ENCODE measurements around the gene RTP4. TPM values are rescaled to one million over a fixed set of nuclear protein-coding genes. Genes with fewer than 3 reads are reported as not detected.

Gene RTP4
- total and polyA plus RNA-seq, 2 of the 8 experiments (the other 6 are each of a cell fraction or from before 2014, with no cell fraction given) = not detected

DNA sequence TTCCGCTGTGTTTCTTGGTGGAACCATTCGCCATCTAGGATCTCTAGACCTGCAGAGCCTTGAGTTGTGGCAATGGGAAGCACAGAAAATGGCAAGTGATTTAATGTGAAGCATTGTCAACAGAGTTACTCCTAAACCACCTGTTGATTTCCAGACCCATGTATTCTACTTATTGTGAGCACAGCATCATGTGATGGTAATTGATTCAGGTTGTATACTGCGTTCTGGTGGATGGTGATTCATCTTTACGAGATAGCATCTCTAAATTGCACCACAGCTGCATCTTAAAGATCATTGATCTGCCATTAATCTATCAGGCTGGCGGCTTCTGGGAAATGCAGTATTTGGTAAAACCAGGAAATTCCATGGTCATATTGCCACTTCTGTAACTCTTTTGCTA lies 7.4 kb downstream of the RTP4 start:
- no peak overlapping the region for H3K4me3 ChIP-seq (ENCODE audit: extremely low read depth in 1 of 4, insufficient read depth in 2 of 4, low read depth in 3 of 4, low read length in 4 of 4)
- WGBS, 2 experiments (ENCODE audit: extremely low coverage in 1 of 2, insufficient coverage in 1 of 2, insufficient read length in 1 of 2, insufficient replicate concordance in 2 of 2, low coverage in 1 of 2, low lambda C conversion rate in 2 of 2, missing lambda C conversion rate in 1 of 2) = 93% methylated on average over 5 of the region's 5 CpGs; no CpG with 5 or more reads in 1 of the 2 experiments
- H3K56ac ChIP-seq (replicated peaks; ENCODE audit: insufficient read length, low read depth, low read length) = no peak overlapping the region
- CTCF ChIA-PET (ENCODE audit: partially characterized antibody) = interaction anchor here (1.4 to 2.0 kb wide), 2 partner anchors 57 to 304 kb away, joined by 5 read pairs; no protein-coding TSS in a partner anchor
- no peak overlapping the region for H2AK5ac ChIP-seq (ENCODE audit: low read depth, low read length)
- no peak for FAIRE-seq
- no peak for DNase-seq (ENCODE audit: low read depth in 1 of 2, low spot score in 2 of 2)
- no peaks in the 10 kb centered on the region for H3K27me3 ChIP-seq (replicated peaks in 1 of 4; ENCODE audit: control insufficient read depth in 3 of 4, extremely low read depth in 1 of 4, insufficient read depth in 3 of 4, low read length in 3 of 4)
- no peaks in the 10 kb centered on the region for H4K20me1 ChIP-seq (replicated peaks in 1 of 2; ENCODE audit: control insufficient read depth in 1 of 2, insufficient read depth in 2 of 2, low read length in 2 of 2)
- no peak overlapping the region for H3K27ac ChIP-seq (ENCODE audit: low read depth, low read length)
- H3K23me2 ChIP-seq (ENCODE audit: low read depth, low read length) = no peaks in the 10 kb centered on the region
- no peak overlapping the region for H4K8ac ChIP-seq (ENCODE audit: extremely low read depth, insufficient read depth, low read length)
- no peak overlapping the region for H2AFZ ChIP-seq (ENCODE audit: low read length)
- no peak overlapping the region for H2BK120ac ChIP-seq (replicated peaks; ENCODE audit: low read depth, low read length)
- H3K4me2 ChIP-seq (ENCODE audit: insufficient read depth in 1 of 2, low read depth in 2 of 2, low read length in 2 of 2) = no peak overlapping the region
- H3K79me2 ChIP-seq (ENCODE audit: control insufficient read depth in 1 of 2, insufficient read depth in 2 of 2, low read length in 2 of 2) = no peaks in the 10 kb centered on the region
- POLR2A ChIA-PET (ENCODE audit: partially characterized antibody) = no interaction called here
- H3K4ac ChIP-seq (replicated peaks; ENCODE audit: insufficient read length, low read depth, low read length) = no peak overlapping the region
- no peak overlapping the region for H3K9ac ChIP-seq (replicated peaks in 1 of 4; ENCODE audit: extremely low read depth in 1 of 4, low read depth in 3 of 4, low read length in 3 of 4)
- H3K36me3 ChIP-seq (ENCODE audit: control insufficient read depth in 2 of 4, insufficient read depth in 4 of 4, low read length in 3 of 4) = no peaks in the 10 kb centered on the region
- no peak overlapping the region for H2BK20ac ChIP-seq (ENCODE audit: low read length)
- H2BK12ac ChIP-seq (ENCODE audit: low read depth, low read length) = no peak overlapping the region
- no peak overlapping the region for H4K5ac ChIP-seq (ENCODE audit: insufficient read length, low read depth, low read length)
- TF ChIP-seq SIX5 (IDR thresholded peaks at IDR 0.05; ENCODE audit: low read depth, low read length) = no peak
- no peak for TF ChIP-seq TBP (IDR thresholded peaks at IDR 0.05; ENCODE audit: low read depth, low read length)
- H2BK5ac ChIP-seq (ENCODE audit: low read depth, low read length) = no peak overlapping the region
- no peaks in the 10 kb centered on the region for H3K4me1 ChIP-seq (replicated peaks in 1 of 4; ENCODE audit: control insufficient read depth in 3 of 4, insufficient read depth in 4 of 4, low read length in 3 of 4)
- H3K79me1 ChIP-seq (ENCODE audit: low read depth, low read length) = no peaks in the 10 kb centered on the region
- H3K23ac ChIP-seq (ENCODE audit: insufficient read length) = no peak overlapping the region
- no peak overlapping the region for H3K14ac ChIP-seq (ENCODE audit: insufficient read length)
- H2BK15ac ChIP-seq (ENCODE audit: low read length) = no peak overlapping the region
- H3K9me3 ChIP-seq (ENCODE audit: insufficient read depth in 2 of 2, low read depth in 1 of 2, low read length in 1 of 2) = no peaks in the 10 kb centered on the region
- H3K18ac ChIP-seq (ENCODE audit: extremely low read depth, low read length) = no peak overlapping the region
- no peak overlapping the region for H4K91ac ChIP-seq (replicated peaks; ENCODE audit: insufficient read length, low read length)
